Kidney epithelial cell (primary cell): ENCODE data around the gene ITGB4. TPM values are rescaled to one million over a fixed set of nuclear protein-coding genes. Genes with fewer than 3 reads are reported as not detected.

Source experiments
- DNase-seq: peaks from one replicate; pipeline ENCODE4 v3.0.0-alpha.2; 2010; ENCODE audit warnings: low read depth
- H3K27me3 ChIP-seq: 2 replicates; pipeline ENCODE4 v1.6.0; 2011; ENCODE audit warnings: low read length; ENCODE audit not compliant: control insufficient read depth, insufficient read depth
- H3K36me3 ChIP-seq: 2 replicates; pipeline ENCODE4 v1.5.1; 2011; ENCODE audit warnings: low read length; ENCODE audit not compliant: control insufficient read depth, insufficient read depth
- H3K4me3 ChIP-seq: 2 replicates; pipeline ENCODE4 v1.5.1; 2011; ENCODE audit warnings: low read depth, mild to moderate bottlenecking, control low read depth, low read length
- total RNA-seq: library from RNA; depleted of rRNA; stranded (reverse); fragments of >200 nt; gene quantifications from 2 replicates; pipeline ENCODE4 v1.2.3, GENCODE V29; 2015
- TF ChIP-seq, protein P1 (sequence below): IDR thresholded peaks from 2 replicates; pipeline ENCODE4 v1.5.1; 2011; ENCODE audit warnings: mild to moderate bottlenecking, moderate library complexity, low read length, control low read depth, inconsistent platforms; ENCODE audit not compliant: insufficient read depth, poor library complexity, severe bottlenecking

ITGB4 gene
- total RNA-seq, 1 donor from 2014 or later = 17.8 TPM

DNA sequence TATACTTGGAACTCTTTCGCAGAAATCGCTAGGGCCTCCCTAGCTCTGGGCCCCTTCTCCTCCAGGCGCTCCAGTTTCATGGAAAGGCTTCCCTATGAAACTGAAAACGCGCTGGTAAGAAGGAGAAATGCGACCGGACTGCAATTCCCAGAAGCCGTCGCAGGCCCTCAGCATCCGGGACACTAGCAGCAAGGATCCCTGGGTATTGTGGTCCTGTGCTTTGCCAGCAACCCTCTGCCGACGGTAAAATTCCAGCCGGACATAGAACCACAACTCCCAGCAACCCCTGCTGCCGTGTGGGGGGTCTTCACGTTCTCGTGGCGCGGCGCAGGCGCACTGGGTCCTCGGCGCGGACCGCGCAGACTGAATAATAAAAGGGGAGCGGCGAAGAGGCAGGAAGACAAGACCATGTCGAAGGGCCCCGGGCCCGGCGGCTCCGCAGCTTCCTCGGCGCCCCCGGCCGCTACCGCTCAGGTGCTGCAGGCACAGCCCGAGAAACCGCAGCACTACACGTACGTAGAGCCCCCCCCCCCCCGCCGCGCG, 63.3 kb downstream of the ITGB4 start, which contains the start of gene UNK:
UNK (plus strand) TSS at position 334 of the 543 bp plus-strand sequence; CDS start at position 409, 75 bp downstream.
- H3K4me3 ChIP-seq = peak within 1 kb of the TSS; percentile 70
- DNase-seq = peak; percentile 96
- H3K36me3 ChIP-seq = no peaks in the 10 kb centered on the region
- H3K27me3 ChIP-seq = no peaks in the 10 kb centered on the region
- TF ChIP-seq, protein P1, sequence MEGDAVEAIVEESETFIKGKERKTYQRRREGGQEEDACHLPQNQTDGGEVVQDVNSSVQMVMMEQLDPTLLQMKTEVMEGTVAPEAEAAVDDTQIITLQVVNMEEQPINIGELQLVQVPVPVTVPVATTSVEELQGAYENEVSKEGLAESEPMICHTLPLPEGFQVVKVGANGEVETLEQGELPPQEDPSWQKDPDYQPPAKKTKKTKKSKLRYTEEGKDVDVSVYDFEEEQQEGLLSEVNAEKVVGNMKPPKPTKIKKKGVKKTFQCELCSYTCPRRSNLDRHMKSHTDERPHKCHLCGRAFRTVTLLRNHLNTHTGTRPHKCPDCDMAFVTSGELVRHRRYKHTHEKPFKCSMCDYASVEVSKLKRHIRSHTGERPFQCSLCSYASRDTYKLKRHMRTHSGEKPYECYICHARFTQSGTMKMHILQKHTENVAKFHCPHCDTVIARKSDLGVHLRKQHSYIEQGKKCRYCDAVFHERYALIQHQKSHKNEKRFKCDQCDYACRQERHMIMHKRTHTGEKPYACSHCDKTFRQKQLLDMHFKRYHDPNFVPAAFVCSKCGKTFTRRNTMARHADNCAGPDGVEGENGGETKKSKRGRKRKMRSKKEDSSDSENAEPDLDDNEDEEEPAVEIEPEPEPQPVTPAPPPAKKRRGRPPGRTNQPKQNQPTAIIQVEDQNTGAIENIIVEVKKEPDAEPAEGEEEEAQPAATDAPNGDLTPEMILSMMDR = no peak

DNA sequence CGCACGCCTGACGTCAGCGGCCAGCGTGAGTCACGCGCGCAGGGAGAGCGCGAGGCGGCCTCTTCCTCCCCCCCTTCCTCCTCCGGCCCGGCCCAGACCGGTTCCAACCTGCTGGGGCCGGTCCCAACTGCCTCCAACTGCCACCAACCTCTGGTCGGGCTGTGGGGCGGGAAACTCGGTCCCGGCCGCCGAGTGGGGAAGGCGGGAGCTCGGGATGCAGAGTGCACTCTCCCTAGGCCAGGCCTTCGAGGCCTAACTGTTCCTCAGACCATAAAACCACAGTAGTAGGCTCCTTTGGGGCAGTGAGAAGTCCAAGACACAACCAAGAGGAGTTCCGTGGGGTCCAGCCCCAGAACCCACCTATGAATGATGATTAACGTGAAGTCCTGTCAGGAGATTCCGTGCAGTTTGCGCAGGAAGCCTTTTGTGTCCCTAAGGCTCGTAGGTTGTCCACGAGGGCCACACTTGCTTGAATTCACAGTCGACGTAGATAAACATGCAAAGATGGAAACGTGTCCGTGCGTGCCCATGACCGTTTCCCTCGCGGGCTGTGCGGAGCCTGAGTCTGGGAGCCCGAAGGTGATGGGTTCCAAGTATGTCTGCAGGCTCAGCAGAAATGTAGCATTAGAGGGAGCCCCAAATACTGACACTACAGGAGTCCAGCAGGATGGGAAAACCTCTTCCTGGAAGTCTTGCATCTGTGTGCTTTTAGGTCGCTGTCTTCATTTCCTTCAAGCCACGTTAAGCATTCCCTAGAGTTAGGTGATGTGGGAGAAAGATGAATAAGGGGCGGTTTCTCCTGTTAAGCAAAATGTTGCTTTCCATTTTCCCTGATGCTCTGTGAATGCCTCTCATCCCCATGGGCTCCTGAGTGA, 64.0 kb downstream of the ITGB4 start:
- Histone ChIP-seq H3K36me3 (no peaks in the 10 kb centered on the region), H3K27me3 (no peaks in the 10 kb centered on the region), H3K4me3 (peak overlapping the region; percentile 70)
- DNase-seq = no peak
- TF ChIP-seq, protein P1 = no peak

DNA sequence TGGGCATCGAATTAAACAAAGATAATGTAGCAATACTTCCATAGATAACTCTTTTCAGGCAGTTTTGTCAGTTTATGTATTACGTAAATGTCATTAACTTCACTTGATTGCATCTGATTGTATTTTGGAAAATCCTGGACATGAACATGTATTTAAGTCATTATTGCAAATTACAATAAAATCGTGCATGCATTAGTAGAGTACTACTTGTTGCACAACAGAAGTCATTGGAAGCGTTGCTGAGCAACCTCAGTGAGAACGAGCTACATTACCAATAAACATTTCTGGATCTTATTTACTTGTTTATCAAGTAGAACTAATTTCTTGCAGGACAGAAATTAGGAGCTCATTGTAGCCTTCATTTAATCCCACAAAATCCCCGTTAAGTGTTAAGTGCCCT, 70.0 kb downstream of the ITGB4 start:
- TF ChIP-seq, protein P1 = no peak
- H3K36me3 ChIP-seq = peaks cover 2% of the 10 kb centered on the region
- DNase-seq = no peak
- no peak overlapping the region for H3K4me3 ChIP-seq
- H3K27me3 ChIP-seq = no peaks in the 10 kb centered on the region

DNA sequence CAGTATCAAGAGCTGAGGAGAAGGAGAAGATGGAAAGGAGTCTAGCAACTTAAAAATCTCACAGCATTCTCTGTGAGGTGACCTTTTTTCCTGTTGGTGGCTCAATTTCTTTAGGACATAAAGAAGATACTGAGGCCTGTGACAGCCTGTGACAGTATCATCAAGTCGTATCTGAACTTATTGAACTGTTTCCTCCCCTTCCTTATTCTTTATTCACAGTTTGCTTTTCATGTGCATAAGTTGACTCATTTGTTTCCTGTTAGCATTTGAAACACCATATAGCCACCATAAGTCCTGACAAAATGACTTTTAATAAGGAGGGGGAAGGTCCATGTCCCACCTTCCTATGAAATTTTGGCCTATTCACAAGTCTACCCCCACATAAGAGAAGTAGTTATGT, 72.2 kb downstream of the ITGB4 start:
- TF ChIP-seq, protein P1 = no peak
- no peaks in the 10 kb centered on the region for H3K27me3 ChIP-seq
- peaks cover 4% of the 10 kb centered on the region for H3K36me3 ChIP-seq
- H3K4me3 ChIP-seq = no peak overlapping the region
- no peak for DNase-seq

DNA sequence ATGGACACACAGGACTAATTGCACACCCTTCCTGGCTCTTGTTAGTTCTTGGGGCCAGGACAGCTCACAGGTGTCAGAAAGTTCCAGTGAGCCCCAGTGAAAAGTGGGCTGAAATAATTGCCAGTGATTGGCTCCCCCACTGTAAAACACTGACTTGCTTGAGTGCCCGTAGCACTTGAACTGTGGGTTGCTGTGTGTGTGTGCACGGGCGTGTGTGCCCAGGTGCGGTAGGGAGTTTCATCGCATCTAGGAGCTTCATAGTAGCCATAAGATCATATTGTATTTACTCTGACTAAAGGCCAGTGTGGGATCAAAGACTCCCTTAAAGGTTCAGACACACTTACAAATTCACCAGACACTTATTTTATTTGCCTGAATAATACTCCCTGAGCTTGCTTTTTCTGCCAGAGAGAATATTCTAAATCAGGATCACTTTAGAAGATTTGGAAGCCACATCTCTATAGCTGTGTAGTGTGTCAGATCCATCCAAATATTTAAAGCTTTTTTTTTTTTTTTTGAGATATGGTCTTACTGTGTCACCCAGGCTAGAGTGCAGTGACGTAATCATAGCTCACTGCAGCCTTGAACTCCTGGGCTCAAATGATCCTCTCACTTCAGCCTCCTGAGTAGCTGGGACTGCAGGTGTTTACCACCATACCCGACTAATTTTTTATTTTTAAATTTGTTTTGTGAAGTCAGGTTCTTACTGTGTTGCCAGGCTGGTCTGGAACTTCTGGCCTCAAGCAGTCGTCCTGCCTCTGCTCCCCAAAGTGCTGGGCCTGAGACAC, 74.8 kb downstream of the ITGB4 start:
- Histone ChIP-seq H3K4me3 (no peak overlapping the region), H3K36me3 (peaks cover 4% of the 10 kb centered on the region)
- DNase-seq = no peak

More for the DNA sequence above, 74.8 kb downstream of the ITGB4 start:
- TF ChIP-seq, protein P1 = no peak
- H3K27me3 ChIP-seq = no peaks in the 10 kb centered on the region
